ENCODE data around the gene DEPDC7.

DEPDC7 gene

DNA sequence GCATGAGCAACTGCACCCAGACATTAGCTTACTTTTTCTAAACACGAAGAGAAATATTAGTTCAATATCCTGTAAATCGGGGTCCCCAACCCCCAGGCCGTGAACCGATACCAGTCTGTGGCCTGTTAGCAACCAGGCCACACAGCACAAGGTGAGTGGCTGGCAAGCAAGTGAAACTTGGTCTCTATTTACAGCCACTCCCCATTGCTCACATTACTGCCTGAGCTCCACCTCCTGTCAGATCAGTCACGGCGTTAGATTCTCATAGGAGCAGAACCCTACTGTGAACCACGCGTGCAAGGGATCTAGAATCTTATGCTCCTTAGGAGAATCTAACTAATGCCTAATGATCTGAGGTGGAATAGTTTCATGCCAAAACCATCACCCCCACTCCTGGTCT is 27.8 kb upstream of the DEPDC7 start:
- H3K4me3 ChIP-seq (ENCODE audit: low read depth, low read length): no peak overlapping the region
- TF ChIP-seq CTCF (IDR thresholded peaks at IDR 0.05; ENCODE audit: low read depth, low read length, missing control alignments): no peak
- no peak for DNase-seq (ENCODE audit: low read depth)

- no peak overlapping the region for H3K4me3 ChIP-seq (ENCODE audit: low read depth, low read length)
- no peak for TF ChIP-seq CTCF (IDR thresholded peaks at IDR 0.05; ENCODE audit: low read depth, low read length, missing control alignments)
- no peak for DNase-seq (ENCODE audit: low read depth)
Measured at GRCh38 chr11:32990481-32990880, 25.2 kb upstream of the DEPDC7 start.

DNA sequence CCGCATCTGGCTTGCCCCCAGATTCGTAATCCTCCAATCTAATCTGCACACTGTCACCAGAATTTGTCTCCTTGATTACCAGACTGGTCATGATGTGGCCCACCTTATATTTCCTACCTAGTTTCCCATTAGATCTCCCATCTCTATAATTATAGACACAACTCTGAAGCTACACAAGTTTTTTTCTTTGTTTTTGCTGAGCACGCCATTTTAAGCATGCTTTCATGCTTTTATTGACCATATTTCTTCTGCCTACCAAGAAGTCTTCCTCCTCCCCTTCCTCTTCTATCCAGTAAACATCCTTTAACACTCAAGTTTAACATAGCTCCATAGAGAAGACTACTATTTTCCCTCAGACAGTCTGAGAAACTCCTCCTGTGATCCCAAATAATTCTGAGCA is 24.3 kb upstream of the DEPDC7 start:
- TF ChIP-seq CTCF (IDR thresholded peaks at IDR 0.05; ENCODE audit: low read depth, low read length, missing control alignments): no peak
- H3K4me3 ChIP-seq (ENCODE audit: low read depth, low read length): no peak overlapping the region

GRCh38 chr11:32991898-32992297 is 23.8 kb upstream of the DEPDC7 start:
- no peak for TF ChIP-seq CTCF (IDR thresholded peaks at IDR 0.05; ENCODE audit: low read depth, low read length, missing control alignments)
- DNase-seq (ENCODE audit: low read depth): no peak
- H3K4me3 ChIP-seq (ENCODE audit: low read depth, low read length): no peak overlapping the region

More for the DNA sequence above, 24.3 kb upstream of the DEPDC7 start:
- DNase-seq (ENCODE audit: low read depth): no peak

- no peak overlapping the region for H3K4me3 ChIP-seq (ENCODE audit: low read depth, low read length)
- TF ChIP-seq CTCF (IDR thresholded peaks at IDR 0.05; ENCODE audit: low read depth, low read length, missing control alignments): no peak
- no peak for DNase-seq (ENCODE audit: low read depth)
Measured at GRCh38 chr11:33000181-33000580, 15.5 kb upstream of the DEPDC7 start.

GRCh38 chr11:33001281-33001680 is 14.4 kb upstream of the DEPDC7 start:
- DNase-seq (ENCODE audit: low read depth): no peak
- TF ChIP-seq CTCF (IDR thresholded peaks at IDR 0.05; ENCODE audit: low read depth, low read length, missing control alignments): no peak
- no peak overlapping the region for H3K4me3 ChIP-seq (ENCODE audit: low read depth, low read length)

DNA sequence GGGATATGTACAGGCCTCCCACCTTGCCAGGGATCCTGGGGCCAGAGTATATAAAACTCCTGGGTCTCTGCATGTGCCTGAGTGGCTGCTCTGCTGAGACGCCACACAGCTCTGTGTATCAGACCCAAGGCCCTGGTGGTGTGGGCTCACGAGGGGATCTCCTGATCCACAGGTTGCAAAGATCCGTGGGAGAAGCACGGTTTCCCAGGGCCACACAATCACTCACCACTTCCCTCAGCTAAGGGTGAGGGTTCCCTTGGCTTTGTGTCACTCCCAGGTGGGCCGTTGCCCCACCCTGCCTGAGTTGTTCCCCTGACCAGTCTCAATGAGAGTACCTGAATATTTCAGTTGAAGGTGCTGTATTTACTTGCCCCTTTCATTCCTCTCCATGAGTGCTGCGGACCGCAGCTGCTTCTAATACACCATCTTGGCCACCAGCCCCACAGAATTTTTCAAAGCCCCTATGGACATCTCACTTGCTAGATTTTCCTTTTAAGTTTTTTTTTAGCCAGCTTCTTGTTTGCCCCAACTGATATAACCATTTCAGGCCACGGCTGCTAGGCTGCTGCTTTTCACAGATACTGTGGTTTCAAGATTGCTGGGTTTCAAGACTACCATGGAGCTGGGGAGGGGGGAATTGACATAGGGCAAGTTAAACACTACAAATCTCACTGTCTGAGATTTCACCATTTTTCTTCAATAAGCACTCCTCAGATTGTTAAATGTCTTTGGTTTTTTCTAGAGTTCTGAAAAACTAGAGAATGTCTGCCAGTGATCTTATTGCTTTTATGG is 13.7 kb upstream of the DEPDC7 start:
- no peak for DNase-seq (ENCODE audit: low read depth)
- TF ChIP-seq CTCF (IDR thresholded peaks at IDR 0.05; ENCODE audit: low read depth, low read length, missing control alignments): no peak
- H3K4me3 ChIP-seq (ENCODE audit: low read depth, low read length): no peak overlapping the region

Measured in GM12864 (cell line).